Measurements from ENCODE around the gene SLCO2A1. TPM values are rescaled to one million over a fixed set of nuclear protein-coding genes. Genes with fewer than 3 reads are reported as not detected.

Gene SLCO2A1
- total RNA-seq, 1 donor from 2014 or later: 0.78 TPM

- DNase-seq: no peak
These were observed 4.5 kb upstream of the SLCO2A1 start for GRCh38 chr3:134034005-134034785.

- DNase-seq: no peak
These were observed 3.7 kb upstream of the SLCO2A1 start for GRCh38 chr3:134033315-134033996.

- DNase-seq: no peak
These were observed 1.7 kb upstream of the SLCO2A1 start for GRCh38 chr3:134031348-134031915.

GRCh38 chr3:134030379-134031347, 938 bp upstream of the SLCO2A1 start:
- DNase-seq: no peak

GRCh38 chr3:134029256-134029733, 430 bp downstream of the SLCO2A1 start:
- DNase-seq: no peak

GRCh38 chr3:134028486-134029255, 1.1 kb downstream of the SLCO2A1 start:
- DNase-seq: no peak

- DNase-seq: no peak
These were observed 2.1 kb downstream of the SLCO2A1 start for GRCh38 chr3:134027631-134028030.

- DNase-seq: no peak
These were observed 9.5 kb downstream of the SLCO2A1 start for GRCh38 chr3:134020135-134020680.

GRCh38 chr3:134018850-134019249, 10.9 kb downstream of the SLCO2A1 start:
- DNase-seq: no peak

- DNase-seq: no peak
These were observed 11.3 kb downstream of the SLCO2A1 start for GRCh38 chr3:134018406-134018805.

- no peak for DNase-seq
These were observed 12.2 kb downstream of the SLCO2A1 start for GRCh38 chr3:134017490-134017889.

- no peak for DNase-seq
These were observed 15.5 kb downstream of the SLCO2A1 start for GRCh38 chr3:134014270-134014669.

- no peak for DNase-seq
These were observed 16.4 kb downstream of the SLCO2A1 start for GRCh38 chr3:134013280-134013679.

- DNase-seq: no peak
These were observed 20.3 kb downstream of the SLCO2A1 start for GRCh38 chr3:134009345-134010000.

- no peak for DNase-seq
These were observed 21.0 kb downstream of the SLCO2A1 start for GRCh38 chr3:134008630-134009156.

- no peak for DNase-seq
These were observed 21.9 kb downstream of the SLCO2A1 start for GRCh38 chr3:134007819-134008218.

GRCh38 chr3:134004841-134005240, 24.9 kb downstream of the SLCO2A1 start:
- no peak for DNase-seq

GRCh38 chr3:134003066-134003465, 26.7 kb downstream of the SLCO2A1 start:
- no peak for DNase-seq

- no peak for DNase-seq
These were observed 27.4 kb downstream of the SLCO2A1 start for GRCh38 chr3:134002306-134002705.

GRCh38 chr3:134001251-134001650, 28.5 kb downstream of the SLCO2A1 start:
- no peak for DNase-seq
